H1 (cell line): ENCODE measurements around the gene NNMT. TPM values are rescaled to one million over a fixed set of nuclear protein-coding genes. Genes with fewer than 3 reads are reported as not detected.

ENCODE experiments used
- CTCF ChIA-PET: fragments of 300-600 bp; sonication (Branson Sonifier 250); formaldehyde crosslinking; loops from one replicate; lab custom pipeline; 2021; ENCODE audit not compliant: partially characterized antibody; lab: Charles Lee
- POLR2A ChIA-PET: fragments of 300-600 bp; sonication (Branson Sonifier 250); formaldehyde crosslinking; loops from one replicate; lab custom pipeline; 2021; ENCODE audit warnings: inconsistent platforms; ENCODE audit not compliant: partially characterized antibody; lab: Charles Lee
- DNase-seq, 2 experiments: peaks; one replicate each; pipeline versions ENCODE4 v3.0.0 to v3.0.0-alpha.2; 2010 to 2022; ENCODE audit warnings: low spot score in 2 of 2, low read depth in 1 of 2, mixed read lengths in 1 of 2
- FAIRE-seq: peaks from 2 replicates; lab custom pipeline; 2011; peaks lifted over from hg19 to GRCh38; lab: Jason Lieb, UNC
- H2AFZ ChIP-seq: 2 replicates; pipeline ENCODE4 v1.8.1; 2012; ENCODE audit warnings: low read length, inconsistent platforms
- H2AK5ac ChIP-seq: 2 replicates; pipeline ENCODE4 v1.6.1; 2013; ENCODE audit warnings: low read depth, low read length
- H2BK120ac ChIP-seq: replicated peaks from 2 replicates; pipeline ENCODE3; 2013; ENCODE audit warnings: low read depth, low read length, inconsistent platforms
- H2BK12ac ChIP-seq: 2 replicates; pipeline ENCODE4 v1.6.1; 2013; ENCODE audit warnings: low read depth, low read length
- H2BK15ac ChIP-seq: 2 replicates; pipeline ENCODE4 v1.6.1; 2013; ENCODE audit warnings: low read length
- H2BK20ac ChIP-seq: 2 replicates; pipeline ENCODE4 v1.6.1; 2013; ENCODE audit warnings: low read length
- H2BK5ac ChIP-seq: 2 replicates; pipeline ENCODE4 v1.6.1; 2013; ENCODE audit warnings: low read depth, low read length
- H3K14ac ChIP-seq: 2 replicates; pipeline ENCODE4 v1.6.1; 2013; ENCODE audit warnings: inconsistent platforms; ENCODE audit not compliant: insufficient read length
- H3K18ac ChIP-seq: 2 replicates; pipeline ENCODE4 v1.6.1; 2013; ENCODE audit warnings: low read length; ENCODE audit errors: extremely low read depth
- H3K23ac ChIP-seq: 2 replicates; pipeline ENCODE4 v1.6.1; 2013; ENCODE audit warnings: inconsistent platforms; ENCODE audit not compliant: insufficient read length
- H3K23me2 ChIP-seq: 2 replicates; pipeline ENCODE4 v1.6.1; 2013; ENCODE audit warnings: low read depth, low read length
- H3K27ac ChIP-seq: 2 replicates; pipeline ENCODE4 v1.6.1; 2011; ENCODE audit warnings: low read depth, low read length, inconsistent platforms
- H3K27me3 ChIP-seq, 4 experiments: replicated peaks in 1 of 4; 1 replicate in 1 of 4; 2 replicates in 3 of 4; pipeline versions ENCODE4 v1.6.1 to v1.8.1; 2011 to 2013; ENCODE audit warnings: low read length in 3 of 4, mild to moderate bottlenecking in 3 of 4, inconsistent platforms in 2 of 4, mixed read lengths in 2 of 4, moderate library complexity in 1 of 4; ENCODE audit not compliant: control insufficient read depth in 3 of 4, insufficient read depth in 3 of 4; ENCODE audit errors: extremely low read depth in 1 of 4
- H3K36me3 ChIP-seq, 4 experiments: 2 replicates each; pipeline versions ENCODE4 v1.6.1 to v1.8.1; 2011 to 2013; ENCODE audit warnings: mild to moderate bottlenecking in 4 of 4, low read length in 3 of 4, moderate library complexity in 2 of 4, control low read depth in 1 of 4, inconsistent platforms in 1 of 4; ENCODE audit not compliant: insufficient read depth in 4 of 4, control insufficient read depth in 2 of 4
- H3K4ac ChIP-seq: replicated peaks from 2 replicates; pipeline ENCODE3; 2013; ENCODE audit warnings: low read length, low read depth, mixed read lengths, inconsistent platforms; ENCODE audit not compliant: insufficient read length
- H3K4me1 ChIP-seq, 4 experiments: replicated peaks in 1 of 4; 1 replicate in 1 of 4; 2 replicates in 3 of 4; pipeline versions ENCODE4 v1.6.1 to v1.8.1; 2011 to 2013; ENCODE audit warnings: low read length in 3 of 4, inconsistent platforms in 2 of 4, mixed read lengths in 1 of 4; ENCODE audit not compliant: insufficient read depth in 4 of 4, control insufficient read depth in 3 of 4
- H3K4me2 ChIP-seq, 2 experiments: 2 replicates each; pipeline versions ENCODE4 v1.6.1 to v1.8.1; 2011 to 2013; ENCODE audit warnings: low read depth in 2 of 2, low read length in 2 of 2, control low read depth in 1 of 2, inconsistent platforms in 1 of 2, mild to moderate bottlenecking in 1 of 2; ENCODE audit not compliant: insufficient read depth in 1 of 2
- H3K4me3 ChIP-seq, 4 experiments: fragments of 200-600, 300-600 bp in 1 of 4; sonication (generic), shearing (Covaris generic), sonication (Bioruptor Twin) in 1 of 4; 2 replicates each; pipeline versions ENCODE4 v1.5.1 to v1.8.1; 2011 to 2016; ENCODE audit warnings: low read length in 4 of 4, low read depth in 3 of 4, control low read depth in 2 of 4, inconsistent platforms in 2 of 4, mild to moderate bottlenecking in 2 of 4, mixed read lengths in 1 of 4, moderate library complexity in 1 of 4; ENCODE audit not compliant: insufficient read depth in 2 of 4; ENCODE audit errors: extremely low read depth in 1 of 4
- H3K56ac ChIP-seq: replicated peaks from 2 replicates; pipeline ENCODE3; 2013; ENCODE audit warnings: low read depth, mild to moderate bottlenecking, mixed read lengths, low read length, inconsistent platforms; ENCODE audit not compliant: insufficient read length
- H3K79me1 ChIP-seq: 2 replicates; pipeline ENCODE4 v1.6.1; 2013; ENCODE audit warnings: low read depth, low read length, control low read depth
- H3K79me2 ChIP-seq, 2 experiments: 2 replicates each; pipeline versions ENCODE4 v1.6.1 to v1.8.1; 2012 to 2013; ENCODE audit warnings: low read length in 2 of 2, mild to moderate bottlenecking in 2 of 2, inconsistent platforms in 1 of 2; ENCODE audit not compliant: insufficient read depth in 2 of 2, control insufficient read depth in 1 of 2
- H3K9ac ChIP-seq, 4 experiments: replicated peaks in 1 of 4; 1 replicate in 1 of 4; 2 replicates in 3 of 4; pipeline versions ENCODE4 v1.6.1 to v1.8.1; 2011 to 2013; ENCODE audit warnings: low read depth in 3 of 4, low read length in 3 of 4, control low read depth in 2 of 4, mild to moderate bottlenecking in 2 of 4, moderate library complexity in 2 of 4, inconsistent platforms in 1 of 4; ENCODE audit errors: extremely low read depth in 1 of 4
- H3K9me3 ChIP-seq, 2 experiments: 2 replicates each; pipeline versions ENCODE4 v1.6.1 to v1.8.1; 2012 to 2013; ENCODE audit warnings: mild to moderate bottlenecking in 2 of 2, moderate library complexity in 2 of 2, control low read depth in 1 of 2, inconsistent platforms in 1 of 2, low read depth in 1 of 2, low read length in 1 of 2, mixed read lengths in 1 of 2; ENCODE audit not compliant: insufficient read depth in 2 of 2
- H4K20me1 ChIP-seq, 2 experiments: replicated peaks in 1 of 2; 2 replicates each; pipeline versions ENCODE3 to v1.8.1; 2011 to 2013; ENCODE audit warnings: inconsistent platforms in 2 of 2, low read length in 2 of 2, mild to moderate bottlenecking in 1 of 2; ENCODE audit not compliant: insufficient read depth in 2 of 2, control insufficient read depth in 1 of 2
- H4K5ac ChIP-seq: 2 replicates; pipeline ENCODE4 v1.6.1; 2013; ENCODE audit warnings: low read length, low read depth, mixed read lengths, inconsistent platforms; ENCODE audit not compliant: insufficient read length
- H4K8ac ChIP-seq: 2 replicates; pipeline ENCODE4 v1.8.0; 2013; ENCODE audit warnings: mild to moderate bottlenecking, moderate library complexity, low read length, inconsistent platforms; ENCODE audit not compliant: insufficient read depth; ENCODE audit errors: extremely low read depth
- H4K91ac ChIP-seq: replicated peaks from 2 replicates; pipeline ENCODE3; 2013; ENCODE audit warnings: low read length, mixed read lengths, inconsistent platforms; ENCODE audit not compliant: insufficient read length
- ASH2L ChIP-seq: fragments of 200-600, 300-600 bp; sonication (generic); IDR thresholded peaks from one replicate; pipeline ENCODE4 v1.7.1; 2017; ENCODE audit warnings: low read length
- CBX8 ChIP-seq: fragments of 300-800, 300-1000 bp; sonication (generic); IDR thresholded peaks from 2 replicates; pipeline ENCODE4 v1.7.1; 2016; ENCODE audit warnings: low read depth, low read length, borderline replicate concordance
- MAX ChIP-seq: IDR thresholded peaks from 2 replicates; pipeline ENCODE4 v1.6.1; 2012; ENCODE audit warnings: inconsistent platforms
- PHF8 ChIP-seq: fragments of 200-600 bp; sonication (generic); conservative IDR thresholded peaks from 2 replicates; pipeline ENCODE4 v1.7.1; 2012; ENCODE audit warnings: low read depth, mild to moderate bottlenecking, inconsistent platforms, low read length, moderate library complexity
- POLR2A ChIP-seq, 2 experiments: IDR thresholded peaks; 1 replicate in 1 of 2; 2 replicates in 1 of 2; pipeline ENCODE4 v1.6.1; 2011; ENCODE audit warnings: low read depth in 2 of 2, low read length in 2 of 2, mild to moderate bottlenecking in 2 of 2; ENCODE audit errors: control extremely low read depth in 1 of 2
- RAD21 ChIP-seq, 2 experiments: IDR thresholded peaks in 1 of 2; conservative IDR thresholded peaks in 1 of 2; 2 replicates each; pipeline ENCODE4 v1.6.1; 2011; ENCODE audit warnings: low read depth in 2 of 2, low read length in 2 of 2, improper control_type of control experiment in 1 of 2, inconsistent platforms in 1 of 2, mild to moderate bottlenecking in 1 of 2, moderate library complexity in 1 of 2
- RNF2 ChIP-seq: fragments of 200-900, 300-1000 bp; sonication (generic); IDR thresholded peaks from 2 replicates; pipeline ENCODE4 v1.7.1; 2016; ENCODE audit warnings: borderline replicate concordance, low read depth, mild to moderate bottlenecking, antibody characterized with exemption, low read length; ENCODE audit not compliant: poor library complexity, severe bottlenecking; ENCODE audit errors: missing control alignments
- RXRA ChIP-seq: IDR thresholded peaks from 2 replicates; pipeline ENCODE4 v1.6.1; 2011; ENCODE audit warnings: low read depth, mild to moderate bottlenecking, low read length, moderate library complexity; ENCODE audit not compliant: insufficient read depth
- SIRT6 ChIP-seq: IDR thresholded peaks from one replicate; pipeline ENCODE4 v1.7.1; 2012; ENCODE audit warnings: low read length, inconsistent platforms
- TBP ChIP-seq: IDR thresholded peaks from 2 replicates; pipeline ENCODE4 v1.6.1; 2011; ENCODE audit warnings: low read depth, low read length, improper control_type of control experiment
- WGBS, 2 experiments: shearing (Covaris generic) in 1 of 2; methylation state at CpG; one replicate each; pipeline versions ENCODE4 v1.1.6 to v1.1.7; 2013 to 2015; ENCODE audit warnings: low lambda C conversion rate in 2 of 2, mixed read lengths in 2 of 2, inconsistent platforms in 1 of 2, low coverage in 1 of 2, missing lambda C conversion rate in 1 of 2; ENCODE audit not compliant: insufficient replicate concordance in 2 of 2, insufficient coverage in 1 of 2, insufficient read length in 1 of 2; ENCODE audit errors: extremely low coverage in 1 of 2, missing lambda C conversion rate in 1 of 2; 5-methylcytosine and 5-hydroxymethylcytosine counted together
- polyA plus RNA-seq, 7 experiments: library from polyadenylated mRNA; depleted of rRNA in 3 of 7; stranded (reverse) in 5 of 7; unstranded in 2 of 7; fragments of >200 nt in 5 of 7; fragments of 200-250 nt in 2 of 7; gene quantifications; 1 replicate in 5 of 7; 2 replicates in 1 of 7; 4 replicates in 1 of 7; pipeline versions ENCODE4 v1.2.1 to v1.2.3, GENCODE V29; 2011 to 2013; ENCODE audit warnings: missing spikeins in 2 of 7, mixed read lengths in 2 of 7
- total RNA-seq: library from RNA; stranded (reverse); fragmentation: NEBNext Ultra II Directional; extraction: Animal tissue kit (Norgen Biotek cat#: 25700); gene quantifications from 2 replicates; pipeline ENCODE4 v1.2.1, GENCODE V29; 2021

The NNMT gene
- total and polyA plus RNA-seq, 2 of the 8 experiments (the other 6 are each of a cell fraction or from before 2014, with no cell fraction given) = not detected

- Histone ChIP-seq H3K4me3 (no peak overlapping the region), H3K27ac (no peak overlapping the region), H3K56ac (no peak overlapping the region), H4K8ac (no peak overlapping the region), H2BK15ac (no peak overlapping the region), H3K4ac (no peak overlapping the region), H4K5ac (no peak overlapping the region), H3K36me3 (no peaks in the 10 kb centered on the region), H3K4me2 (no peak overlapping the region), H3K9me3 (no peaks in the 10 kb centered on the region), H2BK12ac (no peak overlapping the region), H3K4me1 (peaks cover 0 to 5% (median 0%) of the 10 kb centered on the region in 4 experiments; a peak in 2 of 7 replicates), H3K79me1 (no peaks in the 10 kb centered on the region), H3K18ac (no peak overlapping the region), H3K23ac (no peak overlapping the region), H4K20me1 (no peaks in the 10 kb centered on the region), H3K27me3 (no peaks in the 10 kb centered on the region), H3K79me2 (no peaks in the 10 kb centered on the region), H3K23me2 (no peaks in the 10 kb centered on the region; the same call in 1 of the 2 replicates), H2BK20ac (no peak overlapping the region), H2AK5ac (no peak overlapping the region), H2BK5ac (no peak overlapping the region), H2AFZ (peak overlapping the region; percentile 70), H2BK120ac (no peak overlapping the region), H3K9ac (no peak overlapping the region), H4K91ac (no peak overlapping the region), H3K14ac (no peak overlapping the region)
- FAIRE-seq (no peak), DNase-seq (no peak)
- POLR2A ChIA-PET = interaction anchor here (0.8 kb wide), 1 partner anchor 149 kb away, joined by 3 read pairs; the partner anchor contains the start of genes C11orf71 and RBM7
- CTCF ChIA-PET = interaction anchor here (0.6 to 20.1 kb wide), 39 partner anchors 9 to 293 kb away, joined by 3 to 256 read pairs (median 4); no protein-coding TSS in a partner anchor
- WGBS, 2 experiments = 81% methylated on average over 9 of the region's 9 CpGs; no CpG with 5 or more reads in 1 of the 2 experiments
- no peak for TF ChIP-seq RNF2
- no peak for TF ChIP-seq ASH2L
- TF ChIP-seq CBX8 = no peak
- no peak for TF ChIP-seq RXRA
- TF ChIP-seq SIRT6 = no peak
- TF ChIP-seq POLR2A (IDR thresholded peaks at IDR 0.05; ENCODE audit: control extremely low read depth in 1 of 2, low read depth in 2 of 2, low read length in 2 of 2) = no peak
- TF ChIP-seq PHF8 = no peak
- TF ChIP-seq RAD21 (IDR thresholded peaks at IDR 0.05 in 1 of 2, conservative IDR thresholded peaks at IDR 0.05 in 1 of 2; ENCODE audit: low read depth in 2 of 2, low read length in 2 of 2) = peak; percentile 32 to 37; a peak in 2 of 4 replicates
- TF ChIP-seq MAX = 0 out of 2 replicates have a peak, but pooled peaks have one; percentile 8
- TF ChIP-seq TBP = no peak
Measured at GRCh38 chr11:114251815-114252337, 44.3 kb upstream of the NNMT start.
